Caco-2 (cell line): ENCODE measurements around the gene OR6C76. TPM values are rescaled to one million over a fixed set of nuclear protein-coding genes. Genes with fewer than 3 reads are reported as not detected.

Experiments
- BruUV-seq: library from RNA; stranded (reverse); fragments of 400-500 nt; replicated peaks from 2 replicates; lab custom pipeline; 2021; lab: Mats Ljungman, UMichigan
- CTCF ChIA-PET: fragments of 300-600 bp; sonication (Branson Sonifier 250); formaldehyde crosslinking; loops from one replicate; lab custom pipeline; 2022; ENCODE audit warnings: antibody characterized with exemption; lab: Charles Lee
- POLR2A ChIA-PET: fragments of 300-600 bp; sonication (Branson Sonifier 250); formaldehyde crosslinking; loops from one replicate; lab custom pipeline; 2022; ENCODE audit warnings: antibody characterized with exemption; lab: Charles Lee
- DNase-seq, 2 experiments: peaks; one replicate each; pipeline versions ENCODE4 v3.0.0 to v3.0.0-alpha.2; 2020 to 2022
- H3K27me3 ChIP-seq: replicated peaks from 2 replicates; pipeline ENCODE4 v1.6.0; 2011; ENCODE audit warnings: low read length; ENCODE audit not compliant: control insufficient read depth, insufficient read depth
- H3K36me3 ChIP-seq: 2 replicates; pipeline ENCODE4 v1.5.1; 2011; ENCODE audit warnings: low read length; ENCODE audit not compliant: control insufficient read depth, insufficient read depth
- H3K4me1 ChIP-seq: fragments of 250-450 bp; sonication (Bioruptor Pico); 2 replicates; pipeline ENCODE4 v1.5.1; 2020; ENCODE audit warnings: mild to moderate bottlenecking
- H3K4me3 ChIP-seq: 2 replicates; pipeline ENCODE4 v1.5.1; 2011; ENCODE audit warnings: low read depth, mild to moderate bottlenecking, control low read depth, low read length
- H3K9me3 ChIP-seq: fragments of 250-450 bp; sonication (Bioruptor Pico); 2 replicates; pipeline ENCODE4 v1.5.1; 2020; ENCODE audit warnings: mild to moderate bottlenecking, moderate library complexity
- H3K27ac Mint-ChIP-seq: one replicate; pipeline ENCODE4 v1.8.0; 2022; ENCODE audit warnings: mixed read lengths; ENCODE audit not compliant: unreplicated experiment
- H3K27me3 Mint-ChIP-seq: one replicate; pipeline ENCODE4 v1.8.0; 2022; ENCODE audit warnings: mixed read lengths; ENCODE audit not compliant: insufficient read depth, unreplicated experiment
- H3K36me3 Mint-ChIP-seq: one replicate; pipeline ENCODE4 v1.8.0; 2022; ENCODE audit warnings: mild to moderate bottlenecking, mixed read lengths; ENCODE audit not compliant: insufficient read depth, unreplicated experiment
- H3K4me1 Mint-ChIP-seq: one replicate; pipeline ENCODE4 v1.8.0; 2022; ENCODE audit warnings: low read depth, mixed read lengths; ENCODE audit not compliant: unreplicated experiment
- H3K4me3 Mint-ChIP-seq: one replicate; pipeline ENCODE4 v1.8.0; 2022; ENCODE audit warnings: mild to moderate bottlenecking, moderate library complexity, mixed read lengths; ENCODE audit not compliant: unreplicated experiment
- H3K9me3 Mint-ChIP-seq: one replicate; pipeline ENCODE4 v1.8.0; 2022; ENCODE audit warnings: mixed read lengths; ENCODE audit not compliant: unreplicated experiment
- intact Hi-C: fragments of 100-400 bp; cut with micrococcal nuclease; formaldehyde crosslinking; loops from one replicate; pipeline ENCODE4 v1.10.0; 2022; ENCODE audit not compliant: unreplicated experiment
- total RNA-seq: library from RNA; stranded (reverse); gene quantifications from 2 replicates; pipeline ENCODE4 v1.2.3, GENCODE V29; 2022
- TF ChIP-seq, protein P1 (sequence below), 2 experiments: fragments of 200-600 bp in 1 of 2; IDR thresholded peaks; 1 replicate in 1 of 2; 2 replicates in 1 of 2; pipeline versions ENCODE4 v1.5.1 to v1.8.0; 2011 to 2022; ENCODE audit warnings: antibody characterized with exemption in 1 of 2, control low read depth in 1 of 2, inconsistent platforms in 1 of 2, low read depth in 1 of 2, low read length in 1 of 2, mild to moderate bottlenecking in 1 of 2, moderate library complexity in 1 of 2; ENCODE audit not compliant: insufficient read depth in 1 of 2, severe bottlenecking in 1 of 2, unreplicated experiment in 1 of 2

The OR6C76 gene
- total RNA-seq, 1 experiment from 2014 or later: not detected

DNA sequence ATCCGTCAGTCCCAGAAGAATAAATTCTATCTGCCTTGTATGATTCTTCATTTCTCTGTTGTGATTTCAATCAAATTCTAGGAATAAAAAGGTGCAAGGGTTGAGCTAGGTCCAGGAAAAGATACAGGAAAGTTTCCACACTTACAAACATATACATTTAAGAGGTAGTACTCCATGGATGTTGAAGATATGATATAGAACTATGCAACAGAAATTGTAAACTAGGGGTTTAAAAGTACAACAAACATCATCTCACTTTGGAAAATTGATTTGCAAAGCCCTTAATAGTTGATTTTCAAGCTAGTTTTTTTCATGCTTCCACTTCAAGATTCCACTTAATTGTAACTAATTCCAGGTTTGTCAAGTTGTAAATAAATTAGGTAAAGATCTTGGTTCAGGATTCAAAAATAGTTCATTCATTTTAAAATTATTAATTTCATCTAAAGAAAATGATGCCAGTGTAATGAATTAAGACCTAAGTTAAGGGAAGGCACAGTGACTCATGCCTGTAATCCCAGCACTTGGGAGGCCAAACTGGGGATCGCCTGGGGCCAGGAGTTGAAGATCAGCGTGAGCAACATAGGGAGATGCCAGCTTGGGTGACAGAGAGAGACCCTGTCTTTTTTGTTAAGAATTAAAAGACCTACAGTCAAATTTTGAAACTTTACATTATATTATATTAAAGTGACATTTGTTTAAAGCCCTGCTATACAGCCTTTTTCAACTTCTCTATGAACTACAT is 44.2 kb downstream of the OR6C76 start, which contains the start of gene OR6C70:
Gene OR6C70 (minus strand): TSS at position 51 of the 742 bp plus-strand sequence. CDS start 0 bp downstream, at position 51.
- ChIA-PET CTCF (no interaction called here), POLR2A (no interaction called here)
- intact Hi-C loops: no loop called here
- Histone ChIP-seq H3K4me1 (no peaks in the 10 kb centered on the region), H3K36me3 (no peaks in the 10 kb centered on the region), H3K4me3 (no peak within 1 kb of the TSS), H3K27me3 (no peaks in the 10 kb centered on the region; the same call in 1 of the 2 replicates), H3K9me3 (no peaks in the 10 kb centered on the region)
- BruUV-seq: no TSS peak
- Mint-ChIP-seq H3K27me3 (no peaks in the 10 kb centered on the region), H3K4me1 (no peaks in the 10 kb centered on the region), H3K4me3 (no peak within 1 kb of the TSS), H3K27ac (no peak within 1 kb of the TSS), H3K36me3 (no peaks in the 10 kb centered on the region), H3K9me3 (no peaks in the 10 kb centered on the region)
- no peak for DNase-seq
- TF ChIP-seq, protein P1, sequence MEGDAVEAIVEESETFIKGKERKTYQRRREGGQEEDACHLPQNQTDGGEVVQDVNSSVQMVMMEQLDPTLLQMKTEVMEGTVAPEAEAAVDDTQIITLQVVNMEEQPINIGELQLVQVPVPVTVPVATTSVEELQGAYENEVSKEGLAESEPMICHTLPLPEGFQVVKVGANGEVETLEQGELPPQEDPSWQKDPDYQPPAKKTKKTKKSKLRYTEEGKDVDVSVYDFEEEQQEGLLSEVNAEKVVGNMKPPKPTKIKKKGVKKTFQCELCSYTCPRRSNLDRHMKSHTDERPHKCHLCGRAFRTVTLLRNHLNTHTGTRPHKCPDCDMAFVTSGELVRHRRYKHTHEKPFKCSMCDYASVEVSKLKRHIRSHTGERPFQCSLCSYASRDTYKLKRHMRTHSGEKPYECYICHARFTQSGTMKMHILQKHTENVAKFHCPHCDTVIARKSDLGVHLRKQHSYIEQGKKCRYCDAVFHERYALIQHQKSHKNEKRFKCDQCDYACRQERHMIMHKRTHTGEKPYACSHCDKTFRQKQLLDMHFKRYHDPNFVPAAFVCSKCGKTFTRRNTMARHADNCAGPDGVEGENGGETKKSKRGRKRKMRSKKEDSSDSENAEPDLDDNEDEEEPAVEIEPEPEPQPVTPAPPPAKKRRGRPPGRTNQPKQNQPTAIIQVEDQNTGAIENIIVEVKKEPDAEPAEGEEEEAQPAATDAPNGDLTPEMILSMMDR (IDR thresholded peaks at IDR 0.05; ENCODE audit: insufficient read depth in 1 of 2, low read depth in 1 of 2, low read length in 1 of 2, severe bottlenecking in 1 of 2, unreplicated experiment in 1 of 2): no peak

- Mint-ChIP-seq H3K27ac (no peak overlapping the region), H3K27me3 (no peaks in the 10 kb centered on the region), H3K9me3 (no peaks in the 10 kb centered on the region), H3K4me1 (no peaks in the 10 kb centered on the region), H3K36me3 (no peaks in the 10 kb centered on the region), H3K4me3 (no peak overlapping the region)
- TF ChIP-seq, protein P1 (IDR thresholded peaks at IDR 0.05; ENCODE audit: insufficient read depth in 1 of 2, low read depth in 1 of 2, low read length in 1 of 2, severe bottlenecking in 1 of 2, unreplicated experiment in 1 of 2): no peak
- Histone ChIP-seq H3K4me3 (no peak overlapping the region), H3K36me3 (no peaks in the 10 kb centered on the region), H3K9me3 (no peaks in the 10 kb centered on the region), H3K27me3 (no peaks in the 10 kb centered on the region; the same call in 1 of the 2 replicates), H3K4me1 (no peaks in the 10 kb centered on the region)
- no TSS peak for BruUV-seq
- DNase-seq: no peak
- POLR2A ChIA-PET: no interaction called here
- intact Hi-C loops: no loop called here
- CTCF ChIA-PET: no interaction called here
Observed at GRCh38 chr12:55472264-55472663, 46.2 kb downstream of the OR6C76 start.

Other genes with a start within 250 kb of the OR6C76 start
- gene OR10A7, start 205.2 kb upstream of the OR6C76 start, total RNA-seq: not detected in 2 replicates
- not detected in 2 replicates for gene OR6C74, start 181.6 kb upstream of the OR6C76 start, total RNA-seq
- not detected in 2 replicates for gene OR6C6, start 129.7 kb upstream of the OR6C76 start, total RNA-seq
- gene OR6C1, start 111.9 kb upstream of the OR6C76 start, total RNA-seq: not detected in 2 replicates
- not detected in 2 replicates for gene OR6C3, start 95.5 kb upstream of the OR6C76 start, total RNA-seq
- gene OR6C75, start 63.3 kb upstream of the OR6C76 start, total RNA-seq: not detected in 2 replicates
- not detected in 2 replicates for gene OR6C65, start 25.7 kb upstream of the OR6C76 start, total RNA-seq
- gene OR6C2, start 17.8 kb downstream of the OR6C76 start, total RNA-seq: not detected in 2 replicates
- not detected in 2 replicates for gene OR6C70, start 43.9 kb downstream of the OR6C76 start, total RNA-seq
- gene OR6C68, start 66.1 kb downstream of the OR6C76 start, total RNA-seq: not detected in 2 replicates
- not detected in 2 replicates for gene OR6C4, start 123.3 kb downstream of the OR6C76 start, total RNA-seq
- gene OR2AP1, start 146.2 kb downstream of the OR6C76 start, total RNA-seq: not detected in 2 replicates
- not detected in 2 replicates for gene OR10P1, start 210.6 kb downstream of the OR6C76 start, total RNA-seq